ENCODE results near the gene SETD1A.

DNA sequence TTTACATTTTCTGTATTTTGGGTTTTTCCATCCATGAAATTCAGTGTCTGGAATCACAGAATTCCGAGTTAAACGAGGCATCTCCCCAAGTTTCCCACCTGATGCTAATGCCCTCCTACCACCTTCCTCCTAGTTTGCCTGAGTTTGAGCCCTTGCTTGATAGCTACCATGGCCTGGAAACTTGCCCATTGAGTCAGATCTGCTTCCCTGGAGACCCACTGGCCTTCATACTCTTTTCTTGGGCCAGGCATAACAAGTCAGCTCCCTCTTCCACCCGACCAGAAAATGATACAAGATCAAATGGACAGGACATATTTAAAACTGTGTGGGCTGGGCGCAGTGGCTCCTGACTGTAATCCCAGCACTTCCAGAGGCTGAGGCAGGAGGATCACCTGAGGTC is 10.2 kb downstream of the SETD1A start:
- no peak for TF ChIP-seq YY1 (IDR thresholded peaks at IDR 0.05; ENCODE audit: insufficient read depth, insufficient read length)
- TF ChIP-seq ZNF274 (IDR thresholded peaks at IDR 0.05; ENCODE audit: low read depth, low read length) = no peak
